PC-3 (cell line): Measurements from ENCODE around the gene SLC2A13.

Source experiments
- CTCF ChIP-seq: fragments of 300-600 bp; sonication (generic); conservative IDR thresholded peaks from 2 replicates; pipeline ENCODE4 v1.5.1; 2017; ENCODE audit warnings: antibody characterized with exemption, low read depth, mild to moderate bottlenecking, low read length
- EZH2 ChIP-seq: fragments of 300-600 bp; sonication (generic); IDR thresholded peaks from one replicate; pipeline ENCODE4 v1.6.1; 2017; ENCODE audit warnings: antibody characterized with exemption, mild to moderate bottlenecking, low read length; ENCODE audit not compliant: unreplicated experiment
- EZH2phosphoT487 ChIP-seq: fragments of 300-600 bp; sonication (generic); IDR thresholded peaks from 2 replicates; pipeline ENCODE4 v1.6.1; 2018; ENCODE audit warnings: mild to moderate bottlenecking, antibody characterized with exemption, low read length, borderline replicate concordance

- TF ChIP-seq CTCF, result no peak
- no peak for TF ChIP-seq EZH2
- TF ChIP-seq EZH2phosphoT487, result no peak
These were observed 40.2 kb downstream of the SLC2A13 start for GRCh38 chr12:40065636-40066035.
